ENCODE data around the gene CDKAL1. TPM values are rescaled to one million over a fixed set of nuclear protein-coding genes. Genes with fewer than 3 reads are reported as not detected.

The CDKAL1 gene
- total RNA-seq, 1 donor from 2014 or later = 39.6 TPM

DNA sequence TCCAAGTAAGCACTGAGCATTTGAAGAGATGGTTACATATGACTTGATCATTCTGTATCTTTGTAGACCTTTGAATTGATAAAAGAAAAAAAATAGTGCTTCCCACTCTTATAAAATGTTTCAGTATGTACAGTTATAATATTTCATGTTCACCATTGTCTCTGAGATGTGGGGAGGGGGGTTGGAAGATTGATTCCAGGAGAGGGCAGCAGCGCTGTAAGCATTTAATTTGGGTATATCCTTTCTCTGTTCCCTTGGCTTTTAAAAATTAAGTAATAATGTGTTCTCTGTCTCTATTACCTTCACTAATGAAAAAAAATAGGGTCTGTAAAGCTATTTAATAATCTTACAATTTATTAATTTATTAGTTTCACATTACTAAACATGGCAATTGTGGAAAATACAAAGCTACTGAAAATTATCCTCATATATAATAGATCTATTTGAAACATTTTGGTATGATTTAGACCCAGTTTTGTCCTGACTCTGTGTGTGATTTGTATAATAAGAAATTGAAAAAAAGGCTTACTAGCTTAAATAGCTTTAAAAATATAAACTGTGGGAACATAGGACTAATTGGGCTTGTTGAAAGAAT lies 341.2 kb downstream of the CDKAL1 start:
- H3K4me2 ChIP-seq = peak overlapping the region; percentile 10
- peaks cover 41% of the 10 kb centered on the region for H3K4me1 Mint-ChIP-seq
- DNase-seq (ENCODE audit: low spot score) = peak; percentile 33
- H3K36me3 Mint-ChIP-seq = no peaks in the 10 kb centered on the region
- H3K4me3 ChIP-seq = no peak overlapping the region
- peaks cover 3% of the 10 kb centered on the region for H3K27me3 Mint-ChIP-seq (ENCODE audit: insufficient read depth, low read depth)
- H3K27ac Mint-ChIP-seq = no peak overlapping the region
- TF ChIP-seq EZH2 (IDR thresholded peaks at IDR 0.05) = no peak
- TF ChIP-seq, protein P1, sequence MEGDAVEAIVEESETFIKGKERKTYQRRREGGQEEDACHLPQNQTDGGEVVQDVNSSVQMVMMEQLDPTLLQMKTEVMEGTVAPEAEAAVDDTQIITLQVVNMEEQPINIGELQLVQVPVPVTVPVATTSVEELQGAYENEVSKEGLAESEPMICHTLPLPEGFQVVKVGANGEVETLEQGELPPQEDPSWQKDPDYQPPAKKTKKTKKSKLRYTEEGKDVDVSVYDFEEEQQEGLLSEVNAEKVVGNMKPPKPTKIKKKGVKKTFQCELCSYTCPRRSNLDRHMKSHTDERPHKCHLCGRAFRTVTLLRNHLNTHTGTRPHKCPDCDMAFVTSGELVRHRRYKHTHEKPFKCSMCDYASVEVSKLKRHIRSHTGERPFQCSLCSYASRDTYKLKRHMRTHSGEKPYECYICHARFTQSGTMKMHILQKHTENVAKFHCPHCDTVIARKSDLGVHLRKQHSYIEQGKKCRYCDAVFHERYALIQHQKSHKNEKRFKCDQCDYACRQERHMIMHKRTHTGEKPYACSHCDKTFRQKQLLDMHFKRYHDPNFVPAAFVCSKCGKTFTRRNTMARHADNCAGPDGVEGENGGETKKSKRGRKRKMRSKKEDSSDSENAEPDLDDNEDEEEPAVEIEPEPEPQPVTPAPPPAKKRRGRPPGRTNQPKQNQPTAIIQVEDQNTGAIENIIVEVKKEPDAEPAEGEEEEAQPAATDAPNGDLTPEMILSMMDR (IDR thresholded peaks at IDR 0.05) = peak; percentile 69
- no peaks in the 10 kb centered on the region for H4K20me1 ChIP-seq (ENCODE audit: low read depth)
- no peaks in the 10 kb centered on the region for H3K9me3 Mint-ChIP-seq
- H3K4me3 Mint-ChIP-seq = no peak overlapping the region
- peaks cover 26% of the 10 kb centered on the region for H3K4me1 ChIP-seq
- no peaks in the 10 kb centered on the region for H3K9me3 ChIP-seq (ENCODE audit: low read depth)
- no peaks in the 10 kb centered on the region for H3K36me3 ChIP-seq
- no peak overlapping the region for H3K9ac ChIP-seq
- no peaks in the 10 kb centered on the region for H3K79me2 ChIP-seq (ENCODE audit: low read depth)
- H3K27me3 ChIP-seq = no peaks in the 10 kb centered on the region
- no peaks in the 10 kb centered on the region for H3F3A ChIP-seq (ENCODE audit: low read depth)
- H3K27ac ChIP-seq = no peak overlapping the region
- H2AFZ ChIP-seq (replicated peaks) = no peak overlapping the region

DNA sequence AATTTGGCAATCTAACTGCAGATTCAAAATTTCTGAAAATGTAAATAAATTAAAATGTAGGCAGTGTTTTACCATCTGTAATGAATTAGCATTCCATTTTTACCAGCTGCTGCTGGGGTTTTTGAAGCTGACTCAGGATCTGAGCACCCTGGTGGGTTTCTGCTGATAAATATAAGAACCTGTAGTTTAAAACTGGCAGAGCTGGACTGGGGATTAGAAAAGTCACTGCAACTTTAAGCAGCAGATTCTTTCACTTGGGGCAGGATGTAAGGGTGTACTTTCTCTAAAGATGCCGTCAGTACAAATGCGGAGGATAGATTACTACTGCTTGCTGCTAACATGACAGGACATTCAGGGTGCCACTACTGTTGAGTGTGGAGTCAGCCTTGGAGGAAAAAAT lies 341.8 kb downstream of the CDKAL1 start:
- Histone ChIP-seq H2AFZ (replicated peaks) (no peak overlapping the region), H3F3A (ENCODE audit: low read depth) (no peaks in the 10 kb centered on the region), H3K9me3 (ENCODE audit: low read depth) (no peaks in the 10 kb centered on the region), H3K9ac (no peak overlapping the region), H3K36me3 (no peaks in the 10 kb centered on the region), H3K27me3 (no peaks in the 10 kb centered on the region), H3K4me1 (peaks cover 26% of the 10 kb centered on the region), H3K4me2 (peak overlapping the region; percentile 10), H3K79me2 (ENCODE audit: low read depth) (no peaks in the 10 kb centered on the region), H4K20me1 (ENCODE audit: low read depth) (no peaks in the 10 kb centered on the region), H3K4me3 (no peak overlapping the region), H3K27ac (no peak overlapping the region)
- Mint-ChIP-seq H3K9me3 (no peaks in the 10 kb centered on the region), H3K27ac (peak overlapping the region; percentile 39), H3K27me3 (ENCODE audit: insufficient read depth, low read depth) (peaks cover 3% of the 10 kb centered on the region), H3K36me3 (no peaks in the 10 kb centered on the region), H3K4me1 (peaks cover 41% of the 10 kb centered on the region), H3K4me3 (no peak overlapping the region)
- TF ChIP-seq, protein P1 (IDR thresholded peaks at IDR 0.05) = no peak
- DNase-seq (ENCODE audit: low spot score) = peak; percentile 34

DNA sequence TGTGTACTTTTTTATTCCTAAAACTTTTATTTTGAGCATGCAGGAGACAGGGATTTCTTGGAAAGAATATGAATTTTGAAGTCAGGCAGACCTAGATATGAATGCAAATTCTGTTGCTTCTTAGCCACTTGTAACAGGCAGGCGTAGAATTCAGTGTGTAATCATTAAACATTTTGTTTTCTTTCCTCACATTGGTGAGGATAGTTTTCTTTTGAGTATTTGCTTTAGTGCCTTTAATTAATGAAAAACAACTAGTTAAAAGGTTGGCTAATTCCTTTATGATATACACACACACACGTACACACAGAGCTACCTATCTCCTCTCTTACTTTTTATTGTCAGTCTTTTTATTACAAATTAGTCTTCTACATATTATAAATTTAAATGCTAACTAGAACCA lies 342.3 kb downstream of the CDKAL1 start:
- H3K4me3 Mint-ChIP-seq = no peak overlapping the region
- no peak overlapping the region for H3K9ac ChIP-seq
- no peak for DNase-seq (ENCODE audit: low spot score)
- no peaks in the 10 kb centered on the region for H3K27me3 ChIP-seq
- H3K36me3 ChIP-seq = no peaks in the 10 kb centered on the region
- H2AFZ ChIP-seq (replicated peaks) = no peak overlapping the region
- no peaks in the 10 kb centered on the region for H3K9me3 ChIP-seq (ENCODE audit: low read depth)
- no peaks in the 10 kb centered on the region for H3K79me2 ChIP-seq (ENCODE audit: low read depth)
- H3K4me2 ChIP-seq = peak overlapping the region; percentile 10
- H3K4me1 Mint-ChIP-seq = peaks cover 41% of the 10 kb centered on the region
- H3F3A ChIP-seq (ENCODE audit: low read depth) = no peaks in the 10 kb centered on the region
- no peak overlapping the region for H3K4me3 ChIP-seq
- peak overlapping the region; percentile 39 for H3K27ac Mint-ChIP-seq
- H3K4me1 ChIP-seq = peaks cover 26% of the 10 kb centered on the region
- H3K36me3 Mint-ChIP-seq = no peaks in the 10 kb centered on the region
- TF ChIP-seq EZH2 (IDR thresholded peaks at IDR 0.05) = no peak
- TF ChIP-seq, protein P1 (IDR thresholded peaks at IDR 0.05) = no peak
- TF ChIP-seq EZH2phosphoT487 (IDR thresholded peaks at IDR 0.05) = no peak
- H4K20me1 ChIP-seq (ENCODE audit: low read depth) = no peaks in the 10 kb centered on the region
- H3K27me3 Mint-ChIP-seq (ENCODE audit: insufficient read depth, low read depth) = peaks cover under 1% of the 10 kb centered on the region
- H3K9me3 Mint-ChIP-seq = no peaks in the 10 kb centered on the region
- no peak overlapping the region for H3K27ac ChIP-seq

Measured in neural progenitor cell (in vitro differentiated cells).